HG03558 (cell line): ENCODE measurements around the gene CEND1.
"Not testable (repeated sequence)": the region's sequence is repeated elsewhere in the genome, so short reads cannot be mapped to it uniquely, and the experiment has no call there.

Source experiments
- ATAC-seq: cut with Tn5 transposase; IDR thresholded peaks from one replicate; pipeline ENCODE4 v1.9.1; 2021; ENCODE audit warnings: moderate number of reproducible peaks; ENCODE audit not compliant: unreplicated experiment; ENCODE audit errors: extremely low read depth

Gene CEND1

GRCh38 chr11:742571-743201 lies 47.2 kb downstream of the CEND1 start:
- ATAC-seq, result no peak

DNA sequence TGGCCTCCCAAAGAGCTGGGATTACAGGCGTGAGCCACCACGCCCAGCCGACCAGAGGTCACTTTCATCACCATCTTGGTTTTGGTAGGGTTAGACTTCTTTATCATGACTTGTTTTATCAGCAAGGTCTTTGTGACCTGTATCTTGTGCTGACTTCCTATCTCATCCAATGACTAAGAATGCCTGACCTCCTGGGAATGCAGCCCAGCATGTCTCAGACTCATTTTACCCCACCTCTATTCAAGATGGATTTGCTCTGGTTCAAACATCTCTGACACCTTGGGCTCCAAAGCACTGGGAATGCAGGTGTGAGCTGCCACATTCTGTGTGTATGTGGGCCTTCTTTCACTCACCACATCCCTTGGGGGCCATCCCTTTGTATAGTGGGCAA lies 47.7 kb downstream of the CEND1 start:
- ATAC-seq, result no peak

DNA sequence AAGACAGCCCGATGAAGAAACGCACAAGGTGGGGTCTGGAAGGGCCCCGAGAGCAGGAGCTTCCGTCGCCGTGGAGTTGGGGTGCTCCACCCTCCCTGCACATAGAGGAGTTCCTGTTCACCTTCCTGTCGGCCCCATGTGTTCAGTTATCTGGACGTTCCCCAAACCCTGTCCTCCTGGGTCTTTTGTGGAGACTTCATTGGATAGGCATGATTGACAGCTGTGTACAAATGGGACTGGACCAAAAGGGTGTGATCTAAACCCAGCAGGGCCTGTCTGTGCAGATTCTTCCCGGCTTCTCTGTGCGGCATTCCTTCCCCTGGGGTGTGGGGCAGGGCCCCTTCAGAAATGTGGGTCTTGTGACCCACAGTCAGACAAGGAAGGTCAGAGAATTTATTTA lies 52.0 kb downstream of the CEND1 start:
- ATAC-seq, result not testable (repeated sequence)

GRCh38 chr11:737366-737765 lies 52.5 kb downstream of the CEND1 start:
- ATAC-seq, result no peak
